K562 (cell line): ENCODE measurements around the gene PTPRE. TPM values are rescaled to one million over a fixed set of nuclear protein-coding genes. Genes with fewer than 3 reads are reported as not detected.

Experiments
- ATAC-seq: fragments of 200-7000 bp; cut with Tn5 transposase; 3 replicates; pipeline ENCODE4 v1.9.1; 2020; ENCODE audit warnings: moderate library complexity
- BruUV-seq: library from RNA; stranded (reverse); fragments of 400-500 nt; replicated peaks from 2 replicates; lab custom pipeline; 2021; lab: Mats Ljungman, UMichigan
- CTCF ChIA-PET: fragments of 300-600 bp; formaldehyde crosslinking; extraction: SDS; loops from one replicate; lab custom pipeline; 2021; ENCODE audit warnings: low intra/inter-chr PET ratio; lab: Yijun Ruan, JAX
- POLR2A ChIA-PET: fragments of 300-600, 350-650 bp; sonication (Branson Sonifier 250); formaldehyde crosslinking; extraction: SDS; loops from one replicate; lab custom pipeline; 2021; ENCODE audit warnings: antibody characterized with exemption, inconsistent platforms; lab: Yijun Ruan, JAX
- DNase-seq, 4 experiments: peaks; one replicate each; pipeline versions ENCODE4 v3.0.0 to v3.0.0-alpha.2; 2011 to 2018; ENCODE audit warnings: low spot score in 3 of 4, mixed read lengths in 3 of 4; ENCODE audit errors: extremely low read depth in 1 of 4
- FAIRE-seq: peaks from 2 replicates; lab custom pipeline; 2011; peaks lifted over from hg19 to GRCh38; lab: Jason Lieb, UNC
- H2AFZ ChIP-seq: 2 replicates; pipeline ENCODE4 v1.6.0; 2011; ENCODE audit warnings: low read depth, low read length, control low read depth, inconsistent platforms
- H3K27ac ChIP-seq: fragments of 200-600 bp; 3 replicates; pipeline ENCODE4 v1.8.0; 2011; ENCODE audit warnings: low read depth, mild to moderate bottlenecking, control low read depth, inconsistent platforms, low read length, moderate library complexity, mixed read lengths; ENCODE audit errors: extremely low read depth
- H3K27me3 ChIP-seq, 2 experiments: fragments of 300-600 bp in 1 of 2; 2 replicates in 1 of 2; 3 replicates in 1 of 2; pipeline versions ENCODE4 v1.6.0 to v1.8.0; 2011; ENCODE audit warnings: inconsistent platforms in 2 of 2, low read length in 2 of 2, mild to moderate bottlenecking in 1 of 2, mixed read lengths in 1 of 2, moderate library complexity in 1 of 2; ENCODE audit not compliant: control insufficient read depth in 2 of 2, insufficient read depth in 2 of 2
- H3K36me3 ChIP-seq: fragments of 300-600 bp; 3 replicates; pipeline ENCODE4 v1.8.0; 2011; ENCODE audit warnings: mild to moderate bottlenecking, low read length, inconsistent platforms; ENCODE audit not compliant: control insufficient read depth, insufficient read depth
- H3K4me1 ChIP-seq, 2 experiments: fragments of 200-600 bp in 1 of 2; replicated peaks in 1 of 2; 2 replicates in 1 of 2; 3 replicates in 1 of 2; pipeline versions ENCODE4 v1.5.1 to v1.8.0; 2011; ENCODE audit warnings: inconsistent platforms in 2 of 2, low read length in 2 of 2, mild to moderate bottlenecking in 1 of 2, mixed read lengths in 1 of 2, moderate library complexity in 1 of 2; ENCODE audit not compliant: control insufficient read depth in 2 of 2, insufficient read depth in 2 of 2
- H3K4me2 ChIP-seq: 2 replicates; pipeline ENCODE4 v1.6.1; 2011; ENCODE audit warnings: low read length, control low read depth, inconsistent platforms, mixed read lengths; ENCODE audit not compliant: insufficient read depth
- H3K4me3 ChIP-seq: fragments of 200-600 bp; sonication (generic), shearing (Covaris generic); 2 replicates; pipeline ENCODE4 v1.5.1; 2016; ENCODE audit warnings: control low read depth, inconsistent platforms
- H3K79me2 ChIP-seq: fragments of 200-600 bp; 3 replicates; pipeline ENCODE4 v1.8.0; 2011; ENCODE audit warnings: low read length, inconsistent platforms; ENCODE audit not compliant: control insufficient read depth, insufficient read depth
- H3K9ac ChIP-seq, 2 experiments: 2 replicates each; pipeline versions ENCODE4 v1.6.0 to v1.6.1; 2011; ENCODE audit warnings: low read depth in 2 of 2, low read length in 2 of 2, control low read depth in 1 of 2, inconsistent platforms in 1 of 2, mild to moderate bottlenecking in 1 of 2, mixed read lengths in 1 of 2; ENCODE audit not compliant: insufficient read depth in 1 of 2
- H3K9me1 ChIP-seq: one replicate; pipeline ENCODE4 v1.6.0; 2011; ENCODE audit warnings: inconsistent platforms, mild to moderate bottlenecking, low read length, moderate library complexity; ENCODE audit not compliant: control insufficient read depth, insufficient read depth
- H3K9me3 ChIP-seq: replicated peaks from 2 replicates; pipeline ENCODE4 v1.5.1; 2011; ENCODE audit warnings: low read depth, low read length, inconsistent platforms; ENCODE audit not compliant: control insufficient read depth, insufficient read depth
- H4K20me1 ChIP-seq: replicated peaks from 2 replicates; pipeline ENCODE4 v1.6.1; 2011; ENCODE audit warnings: low read length, inconsistent platforms, mixed read lengths; ENCODE audit not compliant: control insufficient read depth, insufficient read depth
- CAMTA2 ChIP-seq: fragments of 250-450 bp; sonication (Bioruptor Pico); conservative IDR thresholded peaks from 2 replicates; pipeline ENCODE4 v1.5.1; 2022
- MGA ChIP-seq: fragments of 450-650 bp; IDR thresholded peaks from 2 replicates; pipeline ENCODE4 v1.6.1; 2016; ENCODE audit warnings: mild to moderate bottlenecking, moderate library complexity
- POLR2H ChIP-seq: IDR thresholded peaks from 2 replicates; pipeline ENCODE4 v1.6.1; 2016; ENCODE audit warnings: missing genetic modification characterization, low read depth, mild to moderate bottlenecking, control low read depth, missing compliant biosample characterization, moderate library complexity
- RBFOX2 ChIP-seq: fragments of 200-400 bp; formaldehyde crosslinking; IDR thresholded peaks from 2 replicates; pipeline ENCODE4 v1.6.1; 2017; ENCODE audit warnings: low read depth, mild to moderate bottlenecking, low read length, moderate library complexity
- SIX5 ChIP-seq, 2 experiments: IDR thresholded peaks; 2 replicates each; pipeline ENCODE4 v1.6.1; 2011; ENCODE audit warnings: low read length in 2 of 2, borderline replicate concordance in 1 of 2, low read depth in 1 of 2, mild to moderate bottlenecking in 1 of 2, moderate library complexity in 1 of 2; ENCODE audit not compliant: insufficient read depth in 1 of 2
- SMARCA5 ChIP-seq: fragments of 450-650 bp; IDR thresholded peaks from 2 replicates; pipeline ENCODE4 v1.6.1; 2016
- SREBF1 ChIP-seq: fragments of 150-350 bp; IDR thresholded peaks from 2 replicates; pipeline ENCODE4 v1.6.1; 2014; ENCODE audit warnings: antibody characterized with exemption, low read depth, low read length, borderline replicate concordance
- ZNF217 ChIP-seq: sonication (generic); formaldehyde crosslinking; IDR thresholded peaks from 2 replicates; pipeline ENCODE4 v1.8.0; 2022; ENCODE audit warnings: mild to moderate bottlenecking, missing genetic modification reagents
- ZNF764 ChIP-seq: fragments of 250-450 bp; sonication (Bioruptor Pico); IDR thresholded peaks from 2 replicates; pipeline ENCODE4 v1.4.0; 2020; ENCODE audit warnings: low read depth, mild to moderate bottlenecking, moderate library complexity
- WGBS: fragments of 100-300 bp; shearing (Covaris generic); methylation state at CpG from one replicate; pipeline ENCODE4 v1.1.6; 2016; ENCODE audit warnings: low coverage, mixed read lengths; ENCODE audit not compliant: insufficient coverage; ENCODE audit errors: missing lambda C conversion rate; 5-methylcytosine and 5-hydroxymethylcytosine counted together
- in situ Hi-C: fragments of 300-500 bp; cut with MboI; formaldehyde crosslinking; loops from 4 replicates; pipeline ENCODE4 v1.15.0; 2018; ENCODE audit warnings: inconsistent platforms, mixed read lengths
- intact Hi-C: fragments of 100-400 bp; cut with micrococcal nuclease; formaldehyde crosslinking; loops from 2 replicates; pipeline ENCODE4 v1.14.2; 2022
- polyA plus RNA-seq, 8 experiments: library from polyadenylated mRNA; depleted of rRNA in 4 of 8; stranded (reverse) in 5 of 8; unstranded in 3 of 8; fragments of >200 nt; fragmentation: Nextera tagmentation in 2 of 8; fragmentation: Illumina TruSeq in 1 of 8; extraction: Ambion mirVana in 2 of 8; extraction: Trizol in 1 of 8; gene quantifications; 2 replicates each; pipeline versions ENCODE4 v1.2.1 to v1.2.3, GENCODE V29; 2011 to 2014; ENCODE audit warnings: inconsistent platforms in 1 of 8, missing spikeins in 1 of 8
- total RNA-seq, 7 experiments: library from RNA; depleted of rRNA in 6 of 7; stranded (reverse); fragments of >200 nt in 6 of 7; fragmentation: Illumina TruSeq in 2 of 7; extraction: Trizol in 2 of 7; gene quantifications; 2 replicates each; pipeline versions ENCODE4 v1.2.1 to v1.2.3, GENCODE V29; 2011 to 2021; ENCODE audit warnings: low replicate concordance in 1 of 7

The PTPRE gene
- total and polyA plus RNA-seq, 9 of the 15 experiments (the other 6 are each of a cell fraction or from before 2014, with no cell fraction given): 0.01 to 0.13 (median 0.04) TPM; not detected in 4

DNA sequence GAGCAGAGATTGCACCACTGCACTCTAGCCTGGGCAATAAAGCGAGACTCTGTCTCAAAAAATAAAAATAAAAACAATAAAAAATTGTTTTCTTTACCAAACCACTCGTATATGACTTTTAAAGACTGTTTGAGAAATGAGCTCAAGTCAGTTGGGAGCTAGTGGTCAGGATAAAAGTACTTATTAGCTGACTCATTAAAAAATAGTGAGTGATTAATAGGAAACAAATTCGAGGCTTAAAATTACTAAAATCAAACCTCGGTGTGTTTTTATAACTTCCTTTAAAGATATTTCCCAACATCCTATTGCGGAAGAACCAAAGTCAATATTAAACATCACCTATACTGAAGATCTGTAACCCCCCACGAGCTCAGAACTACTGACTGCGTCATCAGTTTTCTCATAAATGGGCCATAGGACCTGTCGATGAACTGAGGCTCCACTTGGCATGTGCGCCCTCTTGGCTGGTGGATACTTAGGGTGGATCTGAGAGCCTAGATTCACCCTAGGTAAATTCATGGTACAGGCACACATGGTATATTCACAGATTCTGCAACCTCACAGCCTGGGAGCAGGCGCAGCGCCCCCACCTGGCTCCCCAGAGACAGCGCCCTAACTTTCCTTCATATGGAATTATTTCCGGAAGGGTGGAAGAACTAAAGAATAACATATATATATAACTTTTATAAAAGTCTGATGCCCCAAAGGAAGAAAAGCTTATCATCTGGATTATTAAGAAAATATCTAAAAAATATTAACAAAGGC is 210.1 kb downstream of the PTPRE start:
- 96% methylated on average over 13 of the region's 13 CpGs for WGBS
- no peak overlapping the region for H3K9ac ChIP-seq
- no peaks in the 10 kb centered on the region for H3K9me3 ChIP-seq
- no peak overlapping the region for H3K4me3 ChIP-seq
- in situ Hi-C loops: no loop called here
- FAIRE-seq: no peak
- CTCF ChIA-PET: no interaction called here
- no TSS peak for BruUV-seq
- peak; percentile 67; the same call in 2 of the 3 replicates for ATAC-seq
- peak in 2 of 4 experiments; percentile 17 to 19 for DNase-seq
- intact Hi-C loops: no loop called here
- H3K4me1 ChIP-seq: no peaks in the 10 kb centered on the region
- H3K27ac ChIP-seq: no peak overlapping the region
- H3K36me3 ChIP-seq: peaks cover 92% of the 10 kb centered on the region
- no peaks in the 10 kb centered on the region for H3K27me3 ChIP-seq
- H4K20me1 ChIP-seq: no peaks in the 10 kb centered on the region; the same call in 1 of the 2 replicates
- POLR2A ChIA-PET: interaction anchor here (4.1 kb wide), 1 partner anchor 8 kb away, joined by 26 read pairs; the partner anchor contains the start of gene MKI67
- H3K4me2 ChIP-seq: no peak overlapping the region
- H3K79me2 ChIP-seq: peaks cover 34% of the 10 kb centered on the region
- no peaks in the 10 kb centered on the region for H3K9me1 ChIP-seq
- H2AFZ ChIP-seq: no peak overlapping the region
- TF ChIP-seq SIX5 (IDR thresholded peaks at IDR 0.05; ENCODE audit: borderline replicate concordance in 1 of 2, insufficient read depth in 1 of 2, low read depth in 1 of 2, low read length in 2 of 2): no peak
- no peak for TF ChIP-seq ZNF217
- no peak for TF ChIP-seq POLR2H
- TF ChIP-seq SREBF1: no peak
- TF ChIP-seq SMARCA5: no peak
- no peak for TF ChIP-seq CAMTA2 (CRISPR knock-in tag)
- TF ChIP-seq ZNF764 (CRISPR knock-in tag): no peak
- 0 out of 2 replicates have a peak, but pooled peaks have one; percentile 9 for TF ChIP-seq RBFOX2
- TF ChIP-seq MGA: no peak
